Type B pancreatic cell (in vitro differentiated cells): ENCODE data around the gene GNB3. TPM values are rescaled to one million over a fixed set of nuclear protein-coding genes. Genes with fewer than 3 reads are reported as not detected.

Experiments used
- DNase-seq: peaks from one replicate; pipeline ENCODE4 v3.0.0; 2021; ENCODE audit warnings: mixed read lengths; ENCODE audit not compliant: unreplicated experiment; ENCODE audit errors: extremely low spot score
- H3K27ac Mint-ChIP-seq: 2 replicates; pipeline ENCODE4 v1.8.0; 2021; ENCODE audit warnings: mild to moderate bottlenecking, mixed read lengths
- H3K27me3 Mint-ChIP-seq: 2 replicates; pipeline ENCODE4 v1.8.0; 2021; ENCODE audit warnings: mixed read lengths
- H3K36me3 Mint-ChIP-seq: 2 replicates; pipeline ENCODE4 v1.8.0; 2021; ENCODE audit warnings: mixed read lengths
- H3K4me1 Mint-ChIP-seq: one replicate; pipeline ENCODE4 v1.8.0; 2021; ENCODE audit warnings: mixed read lengths; ENCODE audit not compliant: unreplicated experiment
- H3K4me3 Mint-ChIP-seq: 2 replicates; pipeline ENCODE4 v1.8.0; 2021; ENCODE audit warnings: mild to moderate bottlenecking, mixed read lengths
- H3K9me3 Mint-ChIP-seq: 2 replicates; pipeline ENCODE4 v1.8.0; 2021; ENCODE audit warnings: mixed read lengths
- total RNA-seq: library from RNA; stranded (reverse); gene quantifications from 2 replicates; pipeline ENCODE4 v1.2.1, GENCODE V29; 2021; ENCODE audit warnings: low replicate concordance
- TF ChIP-seq, protein P1 (sequence below): fragments of 200-600 bp; sonication (generic); conservative IDR thresholded peaks from 2 replicates; pipeline ENCODE4 v1.5.0; 2021; ENCODE audit warnings: antibody characterized with exemption, mild to moderate bottlenecking

GNB3 gene
- total RNA-seq, 1 donor from 2014 or later = 25.2 TPM

- Mint-ChIP-seq H3K27ac (no peak overlapping the region), H3K9me3 (no peaks in the 10 kb centered on the region), H3K4me3 (peak overlapping the region; percentile 89), H3K4me1 (peaks cover 51% of the 10 kb centered on the region), H3K36me3 (peaks cover 4% of the 10 kb centered on the region), H3K27me3 (peaks cover 50% of the 10 kb centered on the region)
- DNase-seq = no peak
- TF ChIP-seq, protein P1, sequence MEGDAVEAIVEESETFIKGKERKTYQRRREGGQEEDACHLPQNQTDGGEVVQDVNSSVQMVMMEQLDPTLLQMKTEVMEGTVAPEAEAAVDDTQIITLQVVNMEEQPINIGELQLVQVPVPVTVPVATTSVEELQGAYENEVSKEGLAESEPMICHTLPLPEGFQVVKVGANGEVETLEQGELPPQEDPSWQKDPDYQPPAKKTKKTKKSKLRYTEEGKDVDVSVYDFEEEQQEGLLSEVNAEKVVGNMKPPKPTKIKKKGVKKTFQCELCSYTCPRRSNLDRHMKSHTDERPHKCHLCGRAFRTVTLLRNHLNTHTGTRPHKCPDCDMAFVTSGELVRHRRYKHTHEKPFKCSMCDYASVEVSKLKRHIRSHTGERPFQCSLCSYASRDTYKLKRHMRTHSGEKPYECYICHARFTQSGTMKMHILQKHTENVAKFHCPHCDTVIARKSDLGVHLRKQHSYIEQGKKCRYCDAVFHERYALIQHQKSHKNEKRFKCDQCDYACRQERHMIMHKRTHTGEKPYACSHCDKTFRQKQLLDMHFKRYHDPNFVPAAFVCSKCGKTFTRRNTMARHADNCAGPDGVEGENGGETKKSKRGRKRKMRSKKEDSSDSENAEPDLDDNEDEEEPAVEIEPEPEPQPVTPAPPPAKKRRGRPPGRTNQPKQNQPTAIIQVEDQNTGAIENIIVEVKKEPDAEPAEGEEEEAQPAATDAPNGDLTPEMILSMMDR = no peak
These were observed 20.6 kb upstream of the GNB3 start for GRCh38 chr12:6820166-6820565.

- TF ChIP-seq, protein P1 = no peak
- H3K27me3 Mint-ChIP-seq = peaks cover 52% of the 10 kb centered on the region
These were observed 18.9 kb upstream of the GNB3 start, which contains the start of gene GPR162 for GRCh38 chr12:6821591-6822425. Gene GPR162, plus strand, starts transcription at chr12:6821821. Its CDS starts 2,078 bp downstream, at chr12:6823899.

GRCh38 chr12:6822426-6823135, 18.1 kb upstream of the GNB3 start:
- peak overlapping the region; percentile 29 for H3K27ac Mint-ChIP-seq
- peak overlapping the region; percentile 89 for H3K4me3 Mint-ChIP-seq
- TF ChIP-seq, protein P1 = no peak
- no peak for DNase-seq
- peaks cover 56% of the 10 kb centered on the region for H3K27me3 Mint-ChIP-seq
- peaks cover 55% of the 10 kb centered on the region for H3K4me1 Mint-ChIP-seq
- peaks cover 4% of the 10 kb centered on the region for H3K36me3 Mint-ChIP-seq
- H3K9me3 Mint-ChIP-seq = no peaks in the 10 kb centered on the region

More at GRCh38 chr12:6821591-6822425, 18.9 kb upstream of the GNB3 start, which contains the start of gene GPR162:
- peak within 1 kb of the TSS; percentile 75 for H3K27ac Mint-ChIP-seq
- H3K9me3 Mint-ChIP-seq = no peaks in the 10 kb centered on the region
- H3K4me3 Mint-ChIP-seq = peak within 1 kb of the TSS; percentile 89
- H3K4me1 Mint-ChIP-seq = peaks cover 54% of the 10 kb centered on the region
- peaks cover 4% of the 10 kb centered on the region for H3K36me3 Mint-ChIP-seq
- no peak for DNase-seq

DNA sequence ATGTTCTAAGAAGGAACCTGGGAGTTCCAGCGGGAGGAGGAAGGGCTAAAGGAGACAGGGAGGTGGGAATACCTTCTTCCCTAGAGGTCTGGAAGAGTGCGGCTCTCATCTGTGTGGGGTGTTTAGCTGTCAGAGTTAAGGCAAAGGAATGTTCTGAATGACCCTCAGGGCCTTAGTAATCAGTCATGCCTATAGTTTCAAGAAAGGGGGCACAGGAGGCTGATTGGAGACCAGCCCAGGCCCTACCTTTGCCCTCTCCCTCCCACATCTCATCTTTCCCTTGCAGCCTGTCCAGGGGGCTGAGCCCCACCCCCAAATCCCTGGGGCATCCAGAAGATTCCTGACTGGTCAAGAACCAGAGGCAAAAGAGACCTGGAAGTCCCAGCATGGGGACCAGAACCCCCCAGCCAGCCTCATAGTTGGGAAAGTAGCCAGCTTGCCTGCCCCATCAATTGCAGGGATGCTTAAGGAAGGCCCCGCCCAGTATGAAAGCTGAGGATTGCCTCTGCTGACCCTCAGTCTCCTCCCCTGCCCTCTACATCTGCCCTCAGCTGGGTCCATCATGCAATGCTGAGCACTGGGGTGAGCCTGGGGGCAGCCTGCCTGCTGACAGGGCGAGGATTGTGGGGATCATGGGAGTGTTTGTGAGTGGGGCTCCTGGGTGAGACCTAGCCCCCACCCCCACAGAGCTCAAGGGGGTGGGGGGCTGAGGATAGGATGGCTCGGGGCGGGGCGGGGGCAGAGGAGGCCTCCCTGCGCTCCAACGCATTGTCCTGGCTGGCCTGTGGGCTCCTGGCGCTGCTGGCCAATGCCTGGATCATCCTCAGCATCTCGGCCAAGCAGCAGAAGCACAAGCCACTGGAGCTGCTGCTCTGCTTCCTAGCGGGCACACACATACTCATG, 17.3 kb upstream of the GNB3 start:
- H3K4me3 Mint-ChIP-seq = peak overlapping the region; percentile 73
- H3K27me3 Mint-ChIP-seq = peaks cover 54% of the 10 kb centered on the region
- H3K4me1 Mint-ChIP-seq = peaks cover 52% of the 10 kb centered on the region

More for the DNA sequence above, 17.3 kb upstream of the GNB3 start:
- peaks cover 4% of the 10 kb centered on the region for H3K36me3 Mint-ChIP-seq
- H3K9me3 Mint-ChIP-seq = no peaks in the 10 kb centered on the region
- H3K27ac Mint-ChIP-seq = peak overlapping the region; percentile 29
- no peak for DNase-seq
- TF ChIP-seq, protein P1 = no peak
